Bronchial epithelial cell (primary cell): ENCODE data around the gene ZNF792. TPM values are rescaled to one million over a fixed set of nuclear protein-coding genes. Genes with fewer than 3 reads are reported as not detected.
A peak's percentile ranks its signal among the peaks of the same experiment; 100 is the strongest.
"Not testable (repeated sequence)": the region's sequence is repeated elsewhere in the genome, so short reads cannot be mapped to it uniquely, and the experiment has no call there.

Source experiments
- DNase-seq: peaks from one replicate; pipeline ENCODE4 v3.0.0-alpha.2; 2010; ENCODE audit warnings: low read depth
- FAIRE-seq: peaks from 2 replicates; lab custom pipeline; 2011; peaks lifted over from hg19 to GRCh38; lab: Jason Lieb, UNC
- H3K27me3 ChIP-seq: 2 replicates; pipeline ENCODE4 v1.5.1; 2011; ENCODE audit warnings: low read length; ENCODE audit not compliant: control insufficient read depth, insufficient read depth
- H3K36me3 ChIP-seq: 2 replicates; pipeline ENCODE4 v1.5.1; 2011; ENCODE audit warnings: low read length; ENCODE audit not compliant: control insufficient read depth, insufficient read depth
- H3K4me3 ChIP-seq: 2 replicates; pipeline ENCODE4 v1.5.1; 2011; ENCODE audit warnings: mild to moderate bottlenecking, low read depth, low read length, control low read depth
- total RNA-seq: library from RNA; depleted of rRNA; stranded (reverse); fragments of >200 nt; gene quantifications from 2 replicates; pipeline ENCODE4 v1.2.1, GENCODE V29; 2014
- TF ChIP-seq, protein P1 (sequence below): IDR thresholded peaks from 2 replicates; pipeline ENCODE4 v1.5.1; 2011; ENCODE audit warnings: mild to moderate bottlenecking, moderate library complexity, low read length, control low read depth, inconsistent platforms; ENCODE audit not compliant: insufficient read depth, severe bottlenecking

Gene ZNF792
- total RNA-seq, 1 donor from 2014 or later, result 1.8 TPM

DNA sequence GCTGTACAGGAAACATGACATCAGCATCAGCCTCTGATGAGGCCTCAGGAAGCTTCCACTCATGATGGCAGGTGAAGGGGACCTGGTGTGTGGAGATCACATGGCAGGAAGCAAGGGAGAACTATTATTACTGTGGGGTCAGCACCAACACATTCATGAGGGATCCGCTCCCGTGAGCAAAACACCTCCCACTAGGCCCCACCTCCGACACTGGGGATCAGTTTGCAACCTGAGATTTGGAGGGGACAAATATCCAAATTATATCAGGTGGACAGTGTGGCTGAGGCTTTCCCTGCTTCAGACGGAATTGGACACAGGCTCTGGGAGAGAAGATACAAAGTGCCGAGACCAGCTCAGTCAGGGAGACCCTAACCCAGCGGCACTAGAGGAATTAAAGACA, 5.7 kb upstream of the ZNF792 start:
- Histone ChIP-seq H3K4me3 (no peak overlapping the region), H3K36me3 (no peaks in the 10 kb centered on the region), H3K27me3 (no peaks in the 10 kb centered on the region)
- DNase-seq (no peak), FAIRE-seq (no peak)
- TF ChIP-seq, protein P1, sequence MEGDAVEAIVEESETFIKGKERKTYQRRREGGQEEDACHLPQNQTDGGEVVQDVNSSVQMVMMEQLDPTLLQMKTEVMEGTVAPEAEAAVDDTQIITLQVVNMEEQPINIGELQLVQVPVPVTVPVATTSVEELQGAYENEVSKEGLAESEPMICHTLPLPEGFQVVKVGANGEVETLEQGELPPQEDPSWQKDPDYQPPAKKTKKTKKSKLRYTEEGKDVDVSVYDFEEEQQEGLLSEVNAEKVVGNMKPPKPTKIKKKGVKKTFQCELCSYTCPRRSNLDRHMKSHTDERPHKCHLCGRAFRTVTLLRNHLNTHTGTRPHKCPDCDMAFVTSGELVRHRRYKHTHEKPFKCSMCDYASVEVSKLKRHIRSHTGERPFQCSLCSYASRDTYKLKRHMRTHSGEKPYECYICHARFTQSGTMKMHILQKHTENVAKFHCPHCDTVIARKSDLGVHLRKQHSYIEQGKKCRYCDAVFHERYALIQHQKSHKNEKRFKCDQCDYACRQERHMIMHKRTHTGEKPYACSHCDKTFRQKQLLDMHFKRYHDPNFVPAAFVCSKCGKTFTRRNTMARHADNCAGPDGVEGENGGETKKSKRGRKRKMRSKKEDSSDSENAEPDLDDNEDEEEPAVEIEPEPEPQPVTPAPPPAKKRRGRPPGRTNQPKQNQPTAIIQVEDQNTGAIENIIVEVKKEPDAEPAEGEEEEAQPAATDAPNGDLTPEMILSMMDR, result no peak

DNA sequence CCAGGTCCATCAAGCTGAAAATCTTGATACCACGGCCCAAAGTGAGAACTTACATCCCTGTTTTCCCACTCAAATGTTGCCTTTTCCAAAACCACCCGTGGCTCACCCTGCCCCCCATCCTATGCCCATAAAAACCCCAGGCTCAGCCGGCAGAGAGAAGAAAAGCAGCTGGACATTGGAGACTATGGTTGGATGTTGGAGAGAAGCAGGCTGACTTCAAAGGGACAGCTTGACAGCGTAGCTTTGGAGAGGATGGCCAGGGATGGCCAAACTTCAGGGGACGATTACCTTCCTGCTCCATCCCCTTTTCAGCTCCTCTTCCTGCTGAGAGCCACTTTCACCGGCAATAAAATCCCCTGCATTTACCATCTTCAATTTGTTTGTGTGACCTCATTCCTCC, 3.5 kb upstream of the ZNF792 start:
- Histone ChIP-seq H3K4me3 (no peak overlapping the region), H3K36me3 (no peaks in the 10 kb centered on the region), H3K27me3 (no peaks in the 10 kb centered on the region)
- FAIRE-seq (no peak), DNase-seq (no peak)
- TF ChIP-seq, protein P1, result no peak

DNA sequence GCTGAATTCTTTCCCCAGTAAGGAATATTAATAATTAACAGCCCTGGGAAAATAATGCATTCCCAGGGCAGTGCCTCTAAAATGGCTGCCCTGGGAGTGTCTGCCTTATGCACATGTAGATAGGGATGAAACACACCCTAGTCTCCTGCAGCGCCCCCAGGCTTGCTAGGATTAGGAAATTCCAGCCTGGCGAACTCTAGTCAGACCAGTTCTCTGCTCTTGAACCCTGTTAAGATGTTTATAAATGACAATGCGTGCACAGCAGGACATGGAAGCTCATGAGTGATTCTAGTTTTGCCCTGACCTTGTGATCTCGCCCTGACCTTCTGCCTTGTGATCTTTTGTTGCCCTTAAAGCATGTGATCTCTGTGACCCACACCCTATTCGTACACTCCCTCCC, 1.5 kb upstream of the ZNF792 start:
- not testable (repeated sequence) for H3K4me3 ChIP-seq, H3K27me3 ChIP-seq, FAIRE-seq, H3K36me3 ChIP-seq, DNase-seq

DNA sequence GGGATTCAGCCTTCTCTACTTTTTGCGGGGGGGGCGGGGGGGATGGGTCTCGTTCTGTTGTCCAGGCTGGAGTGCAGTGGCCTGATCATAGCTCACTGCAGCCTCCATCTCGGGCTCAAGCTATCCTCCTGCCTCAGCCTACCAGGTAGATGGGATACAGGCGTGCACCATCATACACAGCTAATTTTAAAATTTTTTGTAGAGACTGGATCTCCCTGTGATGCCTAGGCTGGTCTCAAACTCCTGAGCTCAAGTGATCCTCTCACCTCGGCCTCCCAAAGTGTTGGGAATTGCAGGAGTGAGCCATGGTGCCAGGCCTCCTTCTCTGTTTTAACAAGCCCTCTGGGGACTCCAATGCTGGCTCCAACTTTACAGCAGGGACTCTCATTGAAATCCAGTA, 569 bp upstream of the ZNF792 start:
- TF ChIP-seq, protein P1, result no peak
- Histone ChIP-seq H3K4me3 (no peak overlapping the region), H3K27me3 (no peaks in the 10 kb centered on the region), H3K36me3 (no peaks in the 10 kb centered on the region)
- DNase-seq (no peak), FAIRE-seq (no peak)

DNA sequence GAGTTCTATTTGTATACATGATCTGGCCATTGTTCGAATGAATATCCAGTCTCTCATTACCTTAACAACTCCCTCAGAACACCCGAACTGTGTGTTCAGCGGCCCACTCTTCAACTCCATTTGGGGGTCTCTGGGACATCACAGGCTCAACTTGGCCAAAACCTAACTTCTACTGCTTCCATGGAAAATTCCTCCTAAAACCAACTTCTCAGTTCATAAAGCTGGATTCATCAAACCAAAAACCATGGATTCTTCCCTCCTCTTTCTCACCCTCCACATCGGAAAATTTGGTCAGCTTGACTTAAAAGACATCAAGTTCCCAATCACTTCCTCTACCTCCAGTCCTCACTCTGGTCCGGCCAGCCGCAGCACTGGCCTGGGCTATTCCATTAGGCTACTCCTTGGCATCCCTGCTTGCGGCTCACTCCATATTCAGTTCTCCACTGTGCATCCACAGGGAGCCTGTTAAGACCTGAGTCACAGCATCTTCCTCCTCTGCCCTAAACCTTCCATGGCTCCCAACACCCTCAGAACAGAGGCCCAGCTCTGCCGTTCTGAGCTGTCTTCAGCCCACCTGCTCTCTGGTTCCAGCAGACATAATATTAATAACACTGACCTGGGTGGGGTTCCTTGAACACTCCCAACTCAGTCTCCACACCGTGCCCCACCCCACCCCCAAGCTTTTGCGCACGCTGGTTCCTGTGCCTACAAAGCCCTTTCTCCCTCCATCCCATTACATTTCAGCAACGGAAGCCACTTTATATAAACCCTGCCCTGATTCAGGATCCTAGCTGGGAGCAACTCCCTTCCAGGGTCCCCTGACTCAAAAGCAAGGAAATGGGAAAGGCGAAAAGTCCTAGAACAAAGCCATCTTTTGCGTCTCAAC, 1.1 kb downstream of the ZNF792 start:
- TF ChIP-seq, protein P1, result no peak
- peak overlapping the region; percentile 67 for H3K4me3 ChIP-seq
- no peaks in the 10 kb centered on the region for H3K27me3 ChIP-seq
- no peak for FAIRE-seq
- no peak for DNase-seq
- H3K36me3 ChIP-seq, result peaks cover 8% of the 10 kb centered on the region

DNA sequence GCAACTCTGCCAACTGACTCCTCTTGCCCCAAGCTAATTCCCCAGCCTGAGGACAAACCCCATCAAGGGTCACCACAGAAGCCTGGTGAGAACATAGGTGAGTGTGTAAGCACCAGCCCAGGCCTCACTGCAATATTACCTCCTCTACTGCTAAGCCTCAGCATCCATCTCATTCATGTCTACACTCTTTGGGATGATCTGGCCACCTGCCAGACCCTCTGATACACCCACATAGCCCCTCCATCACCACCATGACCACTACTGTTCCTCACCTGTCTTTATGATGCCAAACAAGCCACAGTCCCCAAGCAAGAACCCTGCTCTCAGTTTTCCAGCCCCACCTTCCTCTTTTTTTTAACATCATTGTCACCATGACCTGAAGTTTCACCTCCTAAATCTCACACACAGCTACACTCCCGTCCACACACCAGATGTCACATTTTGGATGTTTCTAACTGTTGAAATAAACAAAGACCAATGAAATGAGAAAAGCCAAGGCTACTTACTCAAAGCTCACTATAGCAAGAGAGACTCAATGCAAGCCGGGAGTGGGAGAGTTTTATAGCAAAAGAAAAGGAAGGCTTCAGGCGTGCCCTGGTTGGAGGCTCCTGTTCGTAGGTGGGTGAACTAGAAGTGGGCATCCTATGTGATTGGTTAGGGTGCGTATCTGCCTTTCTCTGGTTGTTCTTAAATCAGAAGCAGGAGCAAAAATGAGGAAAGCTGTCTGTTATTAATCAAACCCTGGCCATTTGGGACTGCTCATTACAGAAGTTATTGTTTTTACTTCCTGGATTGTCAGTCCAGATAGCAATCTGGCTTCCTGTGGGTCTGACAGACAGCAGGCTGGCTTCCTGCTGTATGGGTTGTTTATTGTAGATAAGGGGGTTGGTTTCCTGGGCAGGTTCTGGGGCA, 2.0 kb downstream of the ZNF792 start:
- FAIRE-seq (no peak), DNase-seq (no peak)
- TF ChIP-seq, protein P1, result no peak
- Histone ChIP-seq H3K36me3 (peaks cover 8% of the 10 kb centered on the region), H3K4me3 (no peak overlapping the region), H3K27me3 (no peaks in the 10 kb centered on the region)
